OCI-LY7 (cell line): ENCODE measurements around the gene ARHGAP6. TPM values are rescaled to one million over a fixed set of nuclear protein-coding genes. Genes with fewer than 3 reads are reported as not detected.

Source experiments
- BruUV-seq: library from RNA; stranded (reverse); fragments of 400-500 nt; replicated peaks from 2 replicates; lab custom pipeline; 2021; lab: Mats Ljungman, UMichigan
- CTCF ChIA-PET: fragments of 300-600 bp; sonication (Branson Sonifier 250); formaldehyde crosslinking; loops from one replicate; lab custom pipeline; 2022; ENCODE audit warnings: antibody characterized with exemption; ENCODE audit not compliant: unreplicated experiment; lab: Charles Lee
- POLR2A ChIA-PET: fragments of 300-600 bp; sonication (Branson Sonifier 250); formaldehyde crosslinking; loops from one replicate; lab custom pipeline; 2022; ENCODE audit warnings: antibody characterized with exemption; lab: Charles Lee
- DNase-seq: peaks from one replicate; pipeline ENCODE4 v3.0.0-alpha.2; 2015; ENCODE audit warnings: low spot score
- H2AFZ ChIP-seq: fragments of 200-600 bp; sonication (generic), shearing (Covaris generic); 2 replicates; pipeline ENCODE4 v1.6.1; 2014; ENCODE audit warnings: mild to moderate bottlenecking, antibody characterized with exemption, low read length, moderate library complexity
- H3K27ac ChIP-seq: fragments of 200-600 bp; sonication (generic); 2 replicates; pipeline ENCODE4 v1.5.1; 2014; ENCODE audit warnings: mixed run types, low read depth, mild to moderate bottlenecking, moderate library complexity, low read length, inconsistent platforms; ENCODE audit not compliant: poor library complexity, severe bottlenecking
- H3K36me3 ChIP-seq: fragments of 200-600 bp; sonication (generic); 2 replicates; pipeline ENCODE4 v1.6.1; 2014; ENCODE audit warnings: mild to moderate bottlenecking, antibody characterized with exemption, low read length, moderate library complexity, mixed read lengths; ENCODE audit not compliant: insufficient read depth
- H3K4me1 ChIP-seq: fragments of 200-600 bp; sonication (generic); 2 replicates; pipeline ENCODE4 v1.5.1; 2014; ENCODE audit warnings: mild to moderate bottlenecking, low read length; ENCODE audit not compliant: insufficient read depth, poor library complexity, severe bottlenecking
- H3K4me2 ChIP-seq: fragments of 200-600 bp; sonication (generic); 2 replicates; pipeline ENCODE4 v1.6.1; 2014; ENCODE audit warnings: mild to moderate bottlenecking, low read length
- H3K4me3 ChIP-seq: fragments of 200-600 bp; sonication (generic); 2 replicates; pipeline ENCODE4 v1.5.1; 2014; ENCODE audit warnings: mild to moderate bottlenecking, low read depth, low read length; ENCODE audit not compliant: poor library complexity, severe bottlenecking
- H3K79me2 ChIP-seq: fragments of 200-600 bp; sonication (generic); 2 replicates; pipeline ENCODE4 v1.6.1; 2016; ENCODE audit warnings: low read depth, mild to moderate bottlenecking, low read length, moderate library complexity, mixed read lengths; ENCODE audit not compliant: insufficient read depth
- H3K9me2 ChIP-seq: fragments of 200-600 bp; sonication (generic); 2 replicates; pipeline ENCODE4 v1.6.1; 2016; ENCODE audit warnings: mild to moderate bottlenecking, low read length, mixed read lengths; ENCODE audit not compliant: insufficient read depth
- H3K9me3 ChIP-seq: fragments of 200-600 bp; sonication (generic); 2 replicates; pipeline ENCODE4 v1.6.1; 2014; ENCODE audit warnings: mild to moderate bottlenecking, mixed run types, low read length, mixed read lengths
- H4K20me1 ChIP-seq: fragments of 200-600 bp; sonication (generic); 2 replicates; pipeline ENCODE4 v1.6.1; 2014; ENCODE audit warnings: mild to moderate bottlenecking, antibody characterized with exemption, low read length, moderate library complexity, mixed read lengths; ENCODE audit not compliant: insufficient read depth
- EZH2phosphoT487 ChIP-seq: fragments of 200-600 bp; sonication (generic); IDR thresholded peaks from 2 replicates; pipeline ENCODE4 v1.6.1; 2018; ENCODE audit warnings: low read depth, borderline replicate concordance, mild to moderate bottlenecking, mixed run types, antibody characterized with exemption, low read length, moderate library complexity, mixed read lengths
- intact Hi-C: fragments of 100-400 bp; cut with micrococcal nuclease; formaldehyde crosslinking; loops from one replicate; pipeline ENCODE4 v1.10.0; 2022; ENCODE audit not compliant: unreplicated experiment
- total RNA-seq, 2 experiments: library from RNA; depleted of rRNA in 1 of 2; stranded (reverse); fragments of >200 nt in 1 of 2; shearing (Covaris generic) in 1 of 2; gene quantifications; 2 replicates each; pipeline ENCODE4 v1.2.3, GENCODE V29; 2014 to 2022
- TF ChIP-seq, protein P1 (sequence below): fragments of 200-600 bp; sonication (generic); conservative IDR thresholded peaks from 2 replicates; pipeline ENCODE4 v1.5.1; 2014; ENCODE audit warnings: mild to moderate bottlenecking, antibody characterized with exemption, low read length, moderate library complexity, mixed read lengths

ARHGAP6 gene
- total RNA-seq, 2 experiments from 2014 or later: not detected

DNA sequence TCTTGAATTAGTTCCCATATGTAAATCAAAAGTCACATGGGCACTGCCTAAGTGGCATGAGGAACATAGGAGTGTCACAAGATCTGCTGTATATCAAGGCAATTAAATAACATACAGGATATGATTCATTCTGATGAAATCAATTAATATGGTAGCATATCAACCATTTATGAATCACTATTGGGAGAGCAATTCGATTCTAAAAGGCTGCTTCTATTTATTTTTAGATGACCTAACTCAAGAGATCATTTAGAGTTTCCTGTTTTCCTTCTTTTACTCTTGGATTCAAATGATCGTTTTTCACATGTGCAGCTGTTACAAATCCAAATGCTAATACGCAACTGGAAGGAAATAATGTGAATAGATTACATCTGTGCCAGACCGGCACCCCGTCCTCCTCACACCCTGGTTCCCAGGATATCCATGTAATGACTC lies 472.7 kb downstream of the ARHGAP6 start:
- H3K4me1 ChIP-seq: no peaks in the 10 kb centered on the region
- ChIA-PET CTCF (no interaction called here), POLR2A (no interaction called here)
- H3K4me2 ChIP-seq: no peak overlapping the region
- H2AFZ ChIP-seq: no peak overlapping the region
- no peaks in the 10 kb centered on the region for H3K36me3 ChIP-seq
- DNase-seq: no peak
- intact Hi-C loops: no loop called here
- no peaks in the 10 kb centered on the region for H4K20me1 ChIP-seq
- TF ChIP-seq, protein P1, sequence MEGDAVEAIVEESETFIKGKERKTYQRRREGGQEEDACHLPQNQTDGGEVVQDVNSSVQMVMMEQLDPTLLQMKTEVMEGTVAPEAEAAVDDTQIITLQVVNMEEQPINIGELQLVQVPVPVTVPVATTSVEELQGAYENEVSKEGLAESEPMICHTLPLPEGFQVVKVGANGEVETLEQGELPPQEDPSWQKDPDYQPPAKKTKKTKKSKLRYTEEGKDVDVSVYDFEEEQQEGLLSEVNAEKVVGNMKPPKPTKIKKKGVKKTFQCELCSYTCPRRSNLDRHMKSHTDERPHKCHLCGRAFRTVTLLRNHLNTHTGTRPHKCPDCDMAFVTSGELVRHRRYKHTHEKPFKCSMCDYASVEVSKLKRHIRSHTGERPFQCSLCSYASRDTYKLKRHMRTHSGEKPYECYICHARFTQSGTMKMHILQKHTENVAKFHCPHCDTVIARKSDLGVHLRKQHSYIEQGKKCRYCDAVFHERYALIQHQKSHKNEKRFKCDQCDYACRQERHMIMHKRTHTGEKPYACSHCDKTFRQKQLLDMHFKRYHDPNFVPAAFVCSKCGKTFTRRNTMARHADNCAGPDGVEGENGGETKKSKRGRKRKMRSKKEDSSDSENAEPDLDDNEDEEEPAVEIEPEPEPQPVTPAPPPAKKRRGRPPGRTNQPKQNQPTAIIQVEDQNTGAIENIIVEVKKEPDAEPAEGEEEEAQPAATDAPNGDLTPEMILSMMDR: no peak
- no peak for TF ChIP-seq EZH2phosphoT487
- H3K4me3 ChIP-seq: no peak overlapping the region
- no TSS peak for BruUV-seq
- no peaks in the 10 kb centered on the region for H3K79me2 ChIP-seq
- no peak overlapping the region for H3K27ac ChIP-seq
- no peaks in the 10 kb centered on the region for H3K9me3 ChIP-seq
- no peaks in the 10 kb centered on the region for H3K9me2 ChIP-seq

DNA sequence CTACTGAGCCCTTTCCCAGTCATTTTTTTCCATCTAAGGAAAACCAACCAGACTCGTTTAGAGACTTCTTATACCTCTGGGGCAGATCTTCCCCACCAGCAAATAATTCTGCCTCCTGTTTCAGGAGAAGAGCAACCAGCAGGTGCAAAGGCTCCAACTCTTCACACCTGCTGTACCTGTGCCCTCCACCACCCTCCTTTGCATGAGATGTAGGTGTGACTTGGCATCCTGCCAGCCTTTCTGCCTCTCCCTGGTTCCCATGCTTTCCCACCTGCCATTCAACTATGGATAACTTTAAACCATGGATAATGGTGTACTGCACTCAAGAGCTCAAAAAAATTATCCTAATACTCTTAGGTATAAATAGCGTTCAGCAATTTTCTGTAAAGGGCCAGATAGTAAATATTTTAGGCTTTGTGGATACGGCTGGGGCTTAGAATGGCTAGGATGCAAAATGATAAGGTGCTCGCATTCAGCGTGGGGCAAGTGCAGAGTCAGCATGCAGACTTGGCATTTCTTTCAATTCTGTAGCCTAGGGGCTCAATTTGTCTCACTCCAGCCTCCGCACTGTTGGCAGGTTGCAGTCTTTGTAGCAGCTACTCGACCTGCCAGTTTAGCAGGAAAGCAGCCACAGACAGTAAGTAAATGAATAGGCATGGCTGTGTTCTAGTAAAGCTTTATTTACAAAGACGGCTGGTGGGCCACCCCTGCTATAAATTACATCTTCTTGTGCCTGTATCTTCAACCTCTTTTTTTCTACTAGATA lies 474.8 kb downstream of the ARHGAP6 start:
- Histone ChIP-seq H3K27ac (no peak overlapping the region), H4K20me1 (no peaks in the 10 kb centered on the region), H3K4me1 (no peaks in the 10 kb centered on the region), H3K4me2 (no peak overlapping the region), H3K36me3 (no peaks in the 10 kb centered on the region), H3K9me3 (no peaks in the 10 kb centered on the region), H2AFZ (no peak overlapping the region), H3K9me2 (no peaks in the 10 kb centered on the region), H3K4me3 (no peak overlapping the region), H3K79me2 (no peaks in the 10 kb centered on the region)
- CTCF ChIA-PET: interaction anchor here (0.8 kb wide), 1 partner anchor 15 kb away, joined by 3 read pairs; no protein-coding TSS in a partner anchor
- BruUV-seq: no TSS peak
- intact Hi-C loops: no loop called here
- TF ChIP-seq, protein P1: no peak
- no peak for TF ChIP-seq EZH2phosphoT487
- POLR2A ChIA-PET: no interaction called here
- no peak for DNase-seq

DNA sequence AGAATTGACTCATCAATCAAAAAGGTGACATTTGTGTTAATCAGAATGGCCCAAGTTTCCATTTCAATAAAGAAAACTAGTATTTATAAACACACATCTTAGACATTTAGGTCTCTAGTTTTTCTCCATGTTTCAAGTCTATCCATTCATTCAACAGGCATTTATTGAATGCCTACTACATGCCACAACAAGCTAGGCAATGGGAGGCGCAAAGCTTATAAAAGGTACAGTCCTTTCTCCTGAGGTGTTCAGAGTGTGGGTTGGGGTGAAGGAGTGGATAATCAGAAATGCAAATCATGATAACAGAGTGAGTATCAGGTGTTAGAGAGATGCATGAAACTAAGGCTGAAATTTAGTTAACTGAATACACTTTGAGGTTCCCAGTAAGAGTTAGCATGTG lies 476.6 kb downstream of the ARHGAP6 start:
- no peak overlapping the region for H3K4me3 ChIP-seq
- H4K20me1 ChIP-seq: no peaks in the 10 kb centered on the region
- DNase-seq: no peak
- intact Hi-C loops: no loop called here
- H3K4me2 ChIP-seq: no peak overlapping the region
- no peaks in the 10 kb centered on the region for H3K4me1 ChIP-seq
- ChIA-PET POLR2A (interaction anchor here (0.7 to 1.1 kb wide), 2 partner anchors 19 to 153 kb away, joined by 3 read pairs; no protein-coding TSS in a partner anchor), CTCF (no interaction called here)
- no TSS peak for BruUV-seq
- H2AFZ ChIP-seq: no peak overlapping the region
- H3K9me2 ChIP-seq: no peaks in the 10 kb centered on the region
- no peak for TF ChIP-seq EZH2phosphoT487
- TF ChIP-seq, protein P1: no peak
- no peaks in the 10 kb centered on the region for H3K36me3 ChIP-seq
- H3K27ac ChIP-seq: no peak overlapping the region
- no peaks in the 10 kb centered on the region for H3K9me3 ChIP-seq
- no peaks in the 10 kb centered on the region for H3K79me2 ChIP-seq
